Activated T-cell treated with anti-CD3 and anti-CD28 coated beads for 24 hours (primary cell): ENCODE results near the gene COX4I2.

Experiments used
- DNase-seq: peaks from one replicate; pipeline ENCODE4 v3.0.0-alpha.2; 2020; ENCODE audit warnings: low read depth

Gene COX4I2

DNA sequence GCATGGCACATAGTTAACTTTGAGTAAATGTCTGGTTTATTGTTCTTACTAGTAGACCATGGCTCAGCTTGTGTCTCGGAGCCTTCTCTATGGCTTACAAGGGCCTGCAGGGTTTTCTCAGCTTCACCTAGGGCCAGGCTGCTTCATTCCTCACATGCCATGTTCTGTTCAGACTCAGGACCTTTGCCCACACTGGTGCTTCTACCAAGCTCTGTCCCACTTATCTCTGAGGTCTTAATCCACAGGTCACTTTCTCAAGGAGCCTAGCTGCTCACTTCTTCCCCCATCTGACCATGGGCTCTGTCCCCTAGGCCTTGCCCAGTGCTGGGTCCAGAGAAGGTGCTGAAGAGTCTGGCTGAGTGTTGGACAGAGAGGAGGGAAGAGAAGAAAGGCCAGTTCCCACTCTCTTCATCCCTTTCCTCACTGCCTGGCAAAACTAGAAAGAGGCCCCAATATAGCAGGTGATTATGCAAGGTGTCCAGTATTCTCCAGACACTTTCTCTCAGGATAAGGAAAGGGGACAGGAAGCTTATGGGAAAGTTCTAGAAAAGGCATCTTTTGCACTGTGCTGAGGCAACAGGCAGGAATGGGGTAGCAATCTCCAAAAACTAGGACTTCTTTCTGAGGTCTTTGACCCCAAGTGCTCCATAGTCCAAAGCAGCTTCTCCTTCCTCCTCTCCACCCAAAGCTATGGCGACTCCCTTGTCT lies 40.0 kb downstream of the COX4I2 start:
- no peak for DNase-seq

GRCh38 chr20:31678389-31679356 lies 41.0 kb downstream of the COX4I2 start:
- no peak for DNase-seq

GRCh38 chr20:31679357-31680285 lies 41.9 kb downstream of the COX4I2 start:
- DNase-seq: no peak

GRCh38 chr20:31680286-31681127 lies 42.8 kb downstream of the COX4I2 start:
- no peak for DNase-seq

DNA sequence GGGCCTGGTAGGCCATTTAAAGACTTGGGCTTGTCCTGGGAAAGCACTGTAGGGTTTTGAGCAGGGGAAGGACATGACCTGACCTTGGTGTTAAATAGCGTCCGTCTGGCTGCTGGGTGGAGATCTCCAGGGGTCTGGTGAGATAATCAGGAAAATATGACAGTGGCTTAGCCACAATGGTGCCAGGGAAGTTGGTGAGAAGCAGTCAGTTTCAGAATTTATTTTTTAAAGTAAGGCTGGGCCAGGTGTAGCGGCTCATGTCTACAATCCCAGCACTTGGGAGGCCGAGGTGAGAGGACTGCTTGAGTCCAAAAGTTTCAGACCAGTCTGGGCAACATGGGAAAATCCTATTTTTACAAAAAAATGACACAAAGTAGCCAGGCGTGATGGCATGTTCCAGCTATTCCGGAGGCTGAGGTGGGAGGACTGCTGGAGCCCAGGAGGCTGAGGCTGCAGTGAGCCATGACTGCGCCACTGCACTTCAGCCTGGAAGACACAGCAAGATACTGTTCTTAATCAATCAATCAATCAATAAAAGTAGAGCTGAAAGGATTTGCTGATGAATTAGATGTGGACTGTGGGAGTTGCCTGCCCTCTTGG lies 43.5 kb downstream of the COX4I2 start:
- no peak for DNase-seq

- no peak for DNase-seq
Observed at GRCh38 chr20:31681769-31682168, 44.1 kb downstream of the COX4I2 start.

DNA sequence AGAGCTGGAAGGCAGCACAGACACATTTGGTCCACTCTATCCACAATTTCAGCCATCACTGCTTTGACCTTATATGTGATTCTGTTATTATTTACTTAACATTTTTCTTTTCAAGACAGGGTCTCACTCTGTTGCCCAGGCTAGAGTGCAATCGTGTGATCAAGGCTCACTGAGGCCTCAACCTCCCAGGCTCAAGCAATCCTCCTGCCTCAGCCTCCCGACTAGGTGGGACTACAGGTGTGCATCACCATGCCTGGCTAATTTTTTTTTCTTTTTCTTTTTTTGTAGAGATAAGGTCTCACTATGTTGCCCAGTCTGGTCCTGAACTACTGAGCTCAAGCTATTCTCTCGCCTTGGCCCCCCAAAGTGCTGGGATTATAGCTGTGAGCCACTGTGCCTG lies 44.6 kb downstream of the COX4I2 start:
- no peak for DNase-seq

DNA sequence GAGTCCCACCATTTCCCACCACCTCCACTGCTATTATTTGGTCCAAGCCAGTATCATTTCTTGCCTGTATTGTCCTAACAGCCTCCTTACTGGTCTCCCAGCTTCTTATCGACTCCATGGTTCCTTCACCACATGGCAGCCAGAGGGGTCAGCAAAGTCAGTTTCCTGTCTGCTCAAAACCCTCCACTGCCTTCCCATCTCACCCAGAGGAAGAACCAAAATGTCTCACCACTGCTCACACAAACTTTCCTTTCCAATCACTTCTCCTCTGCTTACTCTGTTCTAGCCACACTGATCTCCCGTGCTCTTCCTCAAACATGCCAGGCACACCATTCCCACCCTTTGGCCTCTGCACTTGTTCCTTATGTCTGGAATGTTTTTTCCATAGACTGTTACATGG lies 45.2 kb downstream of the COX4I2 start:
- DNase-seq: no peak

GRCh38 chr20:31684153-31685015 lies 46.7 kb downstream of the COX4I2 start:
- DNase-seq: no peak

GRCh38 chr20:31685853-31686643 lies 48.3 kb downstream of the COX4I2 start:
- no peak for DNase-seq

DNA sequence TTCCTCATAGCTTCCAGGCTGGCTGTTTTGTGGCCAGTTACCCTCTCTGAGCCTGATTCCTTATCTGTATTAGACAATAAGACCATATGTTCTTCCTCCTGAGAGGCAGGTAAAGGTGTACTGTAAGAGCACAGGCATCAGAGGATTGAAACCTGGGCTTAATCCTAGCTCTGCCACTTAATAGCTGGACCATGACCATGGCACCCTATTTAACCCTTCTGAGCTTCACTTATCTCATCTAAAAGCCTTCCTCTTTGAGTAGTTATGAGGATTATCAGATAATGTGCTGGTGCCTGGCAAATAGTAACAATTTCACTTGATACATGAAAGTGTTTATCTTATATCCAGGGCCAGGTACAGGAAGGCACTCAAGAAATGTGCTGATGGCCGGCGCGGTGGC lies 50.1 kb downstream of the COX4I2 start:
- no peak for DNase-seq

DNA sequence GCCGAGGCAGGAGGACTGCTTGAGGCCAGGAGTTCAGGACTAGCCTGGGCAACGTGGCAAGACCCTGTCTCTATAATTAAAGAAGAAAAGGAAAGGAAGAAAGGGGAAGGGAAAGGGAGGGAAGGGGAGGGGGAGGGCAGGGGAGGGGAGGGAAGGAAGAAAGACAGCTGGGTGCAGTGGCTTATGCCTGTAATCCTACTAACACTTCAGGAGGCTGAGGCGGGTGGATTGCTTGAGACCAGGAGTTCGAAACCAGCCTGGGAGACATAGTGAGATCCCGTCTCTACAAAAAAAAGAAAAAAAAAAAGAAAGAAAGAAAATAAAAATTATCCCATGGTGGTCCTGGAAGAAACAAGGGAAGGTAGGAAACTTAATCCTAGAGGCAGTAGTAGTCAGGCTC lies 51.4 kb downstream of the COX4I2 start:
- no peak for DNase-seq

DNA sequence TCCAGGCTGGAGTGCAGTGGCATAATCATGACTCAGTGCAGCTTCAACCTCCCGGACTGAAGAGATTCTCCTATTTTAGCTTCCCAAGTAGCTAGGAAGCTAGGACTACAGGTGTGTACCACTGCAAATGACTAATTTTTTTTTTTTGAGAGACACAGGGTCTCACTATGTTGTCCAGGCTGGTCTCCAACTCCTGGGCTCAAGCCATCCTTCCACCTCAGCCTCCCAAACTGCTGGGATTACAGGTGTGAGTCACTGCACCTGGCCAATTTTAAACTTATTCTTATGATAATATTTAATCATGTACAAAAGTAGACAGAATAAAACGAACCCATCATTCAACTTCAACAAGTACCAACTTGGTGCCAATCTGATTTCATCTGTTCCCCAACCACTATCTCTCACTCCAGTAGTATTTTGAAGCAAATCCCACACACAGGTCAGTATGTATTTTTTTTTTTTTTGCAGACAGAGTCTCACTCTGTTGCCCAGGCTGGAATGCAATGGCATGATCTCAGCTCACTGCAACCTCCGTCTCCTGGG lies 52.5 kb downstream of the COX4I2 start:
- DNase-seq: no peak

DNA sequence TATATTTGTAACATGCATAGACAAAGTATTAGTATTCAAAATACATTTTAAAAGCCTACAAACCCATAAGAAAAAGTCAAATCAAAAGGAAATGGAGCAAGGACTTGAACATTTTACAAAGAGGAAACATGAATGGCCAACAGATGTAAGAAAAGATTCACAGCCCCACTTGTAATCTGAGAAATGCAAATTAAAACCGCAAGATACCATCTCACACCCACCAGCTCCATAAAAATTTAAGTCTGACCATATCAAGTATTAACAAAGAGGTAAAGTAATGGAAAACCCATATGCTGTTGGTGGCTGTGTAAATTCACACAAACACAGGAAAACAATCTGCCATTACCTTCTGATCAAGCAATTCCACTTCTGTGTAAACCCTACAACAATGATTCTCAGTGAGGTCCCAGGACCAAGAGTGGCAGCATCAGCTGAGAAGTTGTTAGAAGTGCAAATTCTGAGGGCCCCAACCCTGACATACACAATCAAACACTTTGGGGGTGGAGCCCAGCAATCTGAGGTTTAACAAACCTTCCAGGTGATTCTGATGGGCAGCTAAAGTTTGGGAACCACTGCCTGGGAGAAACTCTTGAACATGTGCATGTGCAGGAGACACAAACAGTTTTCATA lies 54.0 kb downstream of the COX4I2 start:
- no peak for DNase-seq

DNA sequence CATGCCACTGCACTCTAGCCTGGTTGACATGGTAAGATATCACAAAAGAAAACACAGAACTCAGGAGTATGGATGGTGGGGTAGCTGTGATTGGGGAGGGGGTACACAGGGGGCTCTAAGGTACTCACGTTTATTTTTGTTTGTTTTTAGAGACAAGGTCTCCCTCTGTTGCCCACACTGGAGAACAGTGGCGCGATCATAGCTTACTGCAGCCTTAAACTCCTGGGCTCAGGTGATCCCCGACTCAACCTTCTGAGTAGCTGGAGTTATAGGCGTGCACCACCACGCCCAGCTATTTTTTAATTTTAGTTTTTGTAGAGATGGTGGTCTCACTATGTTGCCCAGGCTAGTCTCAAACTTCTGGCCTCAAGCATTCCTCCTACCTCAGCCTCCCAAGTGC lies 55.7 kb downstream of the COX4I2 start:
- DNase-seq: no peak

- DNase-seq: no peak
Observed at GRCh38 chr20:31693987-31694661, 56.4 kb downstream of the COX4I2 start.
